ENCODE data around the gene PIK3IP1.

PIK3IP1 gene

DNA sequence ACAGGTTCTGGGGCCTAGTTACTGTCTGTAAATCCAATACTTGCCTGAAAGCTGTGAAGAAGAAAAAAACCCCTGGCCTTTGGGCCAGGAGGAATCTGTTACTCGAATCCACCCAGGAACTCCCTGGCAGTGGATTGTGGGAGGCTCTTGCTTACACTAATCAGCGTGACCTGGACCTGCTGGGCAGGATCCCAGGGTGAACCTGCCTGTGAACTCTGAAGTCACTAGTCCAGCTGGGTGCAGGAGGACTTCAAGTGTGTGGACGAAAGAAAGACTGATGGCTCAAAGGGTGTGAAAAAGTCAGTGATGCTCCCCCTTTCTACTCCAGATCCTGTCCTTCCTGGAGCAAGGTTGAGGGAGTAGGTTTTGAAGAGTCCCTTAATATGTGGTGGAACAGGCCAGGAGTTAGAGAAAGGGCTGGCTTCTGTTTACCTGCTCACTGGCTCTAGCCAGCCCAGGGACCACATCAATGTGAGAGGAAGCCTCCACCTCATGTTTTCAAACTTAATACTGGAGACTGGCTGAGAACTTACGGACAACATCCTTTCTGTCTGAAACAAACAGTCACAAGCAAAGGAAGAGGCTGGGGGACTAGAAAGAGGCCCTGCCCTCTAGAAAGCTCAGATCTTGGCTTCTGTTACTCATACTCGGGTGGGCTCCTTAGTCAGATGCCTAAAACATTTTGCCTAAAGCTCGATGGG is 13.5 kb downstream of the PIK3IP1 start:
- DNase-seq: peak in 3 of 5 donors; percentile 29 to 53 (median 39)

DNA sequence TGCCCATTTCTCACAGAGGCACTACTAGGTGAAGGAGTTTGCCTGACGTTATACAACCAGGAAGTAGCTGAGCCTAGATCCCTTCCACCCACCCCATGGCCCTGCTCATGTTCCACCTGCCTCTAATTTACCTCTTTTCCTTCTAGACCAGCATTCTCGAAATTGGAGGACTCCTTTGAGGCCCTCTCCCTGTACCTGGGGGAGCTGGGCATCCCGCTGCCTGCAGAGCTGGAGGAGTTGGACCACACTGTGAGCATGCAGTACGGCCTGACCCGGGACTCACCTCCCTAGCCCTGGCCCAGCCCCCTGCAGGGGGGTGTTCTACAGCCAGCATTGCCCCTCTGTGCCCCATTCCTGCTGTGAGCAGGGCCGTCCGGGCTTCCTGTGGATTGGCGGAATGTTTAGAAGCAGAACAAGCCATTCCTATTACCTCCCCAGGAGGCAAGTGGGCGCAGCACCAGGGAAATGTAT is 14.1 kb downstream of the PIK3IP1 start:
- DNase-seq: no peak

DNA sequence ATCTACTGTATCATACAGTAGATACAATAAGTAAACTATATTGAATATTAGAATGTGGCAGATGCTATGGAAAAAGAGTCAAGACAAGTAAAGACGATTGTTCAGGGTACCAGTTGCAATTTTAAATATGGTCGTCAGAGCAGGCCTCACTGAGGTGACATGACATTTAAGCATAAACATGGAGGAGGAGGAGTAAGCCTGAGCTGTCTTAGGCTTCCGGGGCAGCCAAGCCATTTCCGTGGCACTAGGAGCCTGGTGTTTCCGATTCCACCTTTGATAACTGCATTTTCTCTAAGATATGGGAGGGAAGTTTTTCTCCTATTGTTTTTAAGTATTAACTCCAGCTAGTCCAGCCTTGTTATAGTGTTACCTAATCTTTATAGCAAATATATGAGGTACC is 14.5 kb downstream of the PIK3IP1 start:
- no peak for DNase-seq

DNA sequence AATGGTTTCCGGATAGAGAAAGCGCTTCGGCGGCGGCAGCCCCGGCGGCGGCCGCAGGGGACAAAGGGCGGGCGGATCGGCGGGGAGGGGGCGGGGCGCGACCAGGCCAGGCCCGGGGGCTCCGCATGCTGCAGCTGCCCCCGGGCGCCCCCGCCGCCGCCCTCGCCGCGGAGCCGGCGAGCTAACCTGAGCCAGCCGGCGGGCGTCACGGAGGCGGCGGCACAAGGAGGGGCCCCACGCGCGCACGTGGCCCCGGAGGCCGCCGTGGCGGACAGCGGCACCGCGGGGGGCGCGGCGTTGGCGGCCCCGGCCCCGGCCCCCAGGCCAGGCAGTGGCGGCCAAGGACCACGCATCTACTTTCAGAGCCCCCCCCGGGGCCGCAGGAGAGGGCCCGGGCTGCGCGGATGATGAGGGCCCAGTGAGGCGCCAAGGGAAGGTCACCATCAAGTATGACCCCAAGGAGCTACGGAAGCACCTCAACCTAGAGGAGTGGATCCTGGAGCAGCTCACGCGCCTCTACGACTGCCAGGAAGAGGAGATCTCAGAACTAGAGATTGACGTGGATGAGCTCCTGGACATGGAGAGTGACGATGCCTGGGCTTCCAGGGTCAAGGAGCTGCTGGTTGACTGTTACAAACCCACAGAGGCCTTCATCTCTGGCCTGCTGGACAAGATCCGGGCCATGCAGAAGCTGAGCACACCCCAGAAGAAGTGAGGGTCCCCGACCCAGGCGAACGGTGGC is 15.7 kb downstream of the PIK3IP1 start:
- DNase-seq: no peak

DNA sequence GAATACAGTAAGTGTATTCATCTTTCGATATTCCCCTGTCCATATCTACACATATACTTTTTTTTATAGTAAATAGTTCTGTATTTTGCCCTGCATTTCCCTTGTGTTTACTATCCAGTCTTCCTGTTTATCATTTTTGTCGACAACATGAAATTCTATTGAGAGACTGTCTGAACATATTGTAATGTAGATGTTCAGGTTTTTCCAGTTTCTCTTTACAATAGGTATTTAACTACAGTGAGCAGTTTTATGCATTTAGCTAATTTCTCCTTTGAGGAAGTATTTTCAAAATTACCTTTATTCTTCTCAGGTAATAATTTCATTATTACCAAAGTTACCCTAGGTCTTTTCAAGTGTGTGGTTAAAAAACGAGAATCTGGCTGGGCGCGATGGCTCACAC is 16.7 kb downstream of the PIK3IP1 start:
- DNase-seq: no peak

DNA sequence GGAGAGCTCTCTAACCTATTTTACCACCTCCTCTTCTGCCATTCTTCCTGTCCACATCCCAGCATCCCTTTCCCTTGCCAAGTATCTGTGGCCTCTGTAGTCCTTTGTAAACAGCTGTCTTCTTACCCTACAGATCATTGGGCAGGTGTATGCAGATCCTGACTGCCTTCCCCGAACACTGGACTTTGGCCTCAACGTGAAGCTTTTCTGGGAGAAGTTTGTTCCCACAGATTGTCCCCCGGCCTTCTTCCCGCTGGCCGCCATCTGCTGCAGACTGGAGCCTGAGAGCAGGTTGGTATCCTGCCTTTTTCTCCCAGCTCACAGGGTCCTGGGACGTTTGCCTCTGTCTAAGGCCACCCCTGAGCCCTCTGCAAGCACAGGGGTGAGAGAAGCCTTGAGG is 17.3 kb downstream of the PIK3IP1 start:
- no peak for DNase-seq

DNA sequence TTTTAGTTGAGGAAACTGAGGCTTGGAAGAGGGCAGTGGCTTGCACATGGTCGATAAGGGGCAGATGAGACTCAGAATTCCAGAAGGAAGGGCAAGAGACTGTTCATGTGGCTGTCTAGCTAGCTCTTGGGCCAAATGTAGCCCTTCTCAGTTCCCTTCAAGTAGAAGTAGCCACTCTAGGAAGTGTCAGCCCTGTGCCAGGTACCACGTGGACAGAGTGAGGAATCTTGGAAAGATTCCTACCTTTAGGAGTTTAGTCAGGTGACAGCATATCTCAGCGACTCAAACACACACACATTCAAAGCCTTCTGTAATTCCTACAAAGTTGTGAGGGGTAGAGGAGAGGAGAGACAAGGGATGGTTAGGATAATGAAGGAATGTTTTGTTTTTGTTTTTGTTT is 18.3 kb downstream of the PIK3IP1 start:
- no peak for DNase-seq

DNA sequence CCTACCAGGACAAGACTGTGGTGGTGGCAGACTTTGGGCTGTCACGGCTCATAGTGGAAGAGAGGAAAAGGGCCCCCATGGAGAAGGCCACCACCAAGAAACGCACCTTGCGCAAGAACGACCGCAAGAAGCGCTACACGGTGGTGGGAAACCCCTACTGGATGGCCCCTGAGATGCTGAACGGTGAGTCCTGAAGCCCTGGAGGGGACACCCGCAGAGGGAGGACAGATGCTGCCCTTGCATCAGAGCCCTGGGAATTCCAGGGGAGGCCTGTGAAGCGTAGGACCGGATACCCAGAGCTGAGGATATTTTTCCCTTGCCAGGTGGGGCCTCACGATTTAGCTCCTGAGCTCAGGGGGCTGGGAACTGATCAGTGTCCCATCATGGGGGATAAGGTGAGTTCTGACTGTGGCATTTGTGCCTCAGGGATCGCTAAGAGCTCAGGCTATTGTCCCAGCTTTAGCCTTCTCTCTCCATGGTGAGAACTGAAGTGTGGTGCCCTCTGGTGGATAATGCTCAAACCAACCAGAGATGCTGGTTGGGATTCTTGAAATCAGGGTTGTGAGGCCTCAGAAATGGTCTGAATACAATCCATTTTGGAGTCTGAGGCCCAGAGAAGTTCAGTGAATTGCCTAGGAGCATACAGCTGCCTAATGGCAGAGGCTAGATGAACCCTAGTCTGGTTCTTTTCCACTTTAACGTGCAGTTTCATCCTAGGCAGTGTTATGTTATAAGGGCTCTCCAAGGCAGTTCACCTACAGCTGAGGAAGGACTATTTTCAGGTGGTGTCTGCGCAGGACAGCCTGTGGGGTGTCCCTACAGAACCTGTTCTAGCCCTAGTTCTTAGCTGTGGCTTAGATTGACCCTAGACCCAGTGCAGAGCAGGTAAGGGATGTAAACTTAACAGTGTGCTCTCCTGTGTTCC is 19.5 kb downstream of the PIK3IP1 start:
- peak in 2 of 5 donors; percentile 34 to 43 for DNase-seq

DNA sequence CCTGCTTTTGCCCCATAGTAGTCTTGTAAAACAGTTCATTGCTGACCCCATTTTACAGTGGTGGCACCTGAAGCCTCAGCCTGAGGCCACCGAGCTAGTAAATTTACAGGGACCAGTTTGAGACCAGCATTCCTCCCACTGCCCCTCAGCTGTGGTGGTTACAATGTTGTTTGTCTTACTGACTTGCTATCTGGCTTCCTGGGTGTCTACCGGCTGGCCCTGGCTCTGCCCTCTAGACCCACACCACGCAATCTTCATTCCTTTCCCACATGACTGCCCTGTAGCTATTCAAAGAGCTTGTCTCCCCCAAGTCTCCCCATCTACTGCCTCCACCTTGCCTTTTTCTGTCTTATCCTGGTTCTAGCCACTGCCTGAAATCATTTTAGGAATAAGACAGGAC is 20.8 kb downstream of the PIK3IP1 start:
- no peak for DNase-seq

DNA sequence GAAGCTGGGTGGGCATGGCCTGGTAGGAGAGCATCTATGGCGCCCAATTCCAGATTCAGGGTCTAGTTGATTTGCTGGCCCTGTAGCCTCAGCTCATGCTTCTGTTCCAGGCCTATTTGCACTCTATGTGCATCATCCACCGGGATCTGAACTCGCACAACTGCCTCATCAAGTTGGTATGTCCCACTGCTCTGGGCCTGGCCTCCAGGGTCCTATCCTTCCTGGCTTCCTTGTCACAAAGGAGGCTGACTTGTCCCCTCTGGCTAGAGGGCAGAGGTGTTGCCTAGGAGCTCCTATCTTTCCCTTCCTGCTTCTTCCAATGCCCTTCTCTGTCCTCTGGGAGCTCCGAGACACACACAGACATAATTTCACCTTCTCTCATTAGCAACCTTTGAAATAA is 21.3 kb downstream of the PIK3IP1 start:
- no peak for DNase-seq

DNA sequence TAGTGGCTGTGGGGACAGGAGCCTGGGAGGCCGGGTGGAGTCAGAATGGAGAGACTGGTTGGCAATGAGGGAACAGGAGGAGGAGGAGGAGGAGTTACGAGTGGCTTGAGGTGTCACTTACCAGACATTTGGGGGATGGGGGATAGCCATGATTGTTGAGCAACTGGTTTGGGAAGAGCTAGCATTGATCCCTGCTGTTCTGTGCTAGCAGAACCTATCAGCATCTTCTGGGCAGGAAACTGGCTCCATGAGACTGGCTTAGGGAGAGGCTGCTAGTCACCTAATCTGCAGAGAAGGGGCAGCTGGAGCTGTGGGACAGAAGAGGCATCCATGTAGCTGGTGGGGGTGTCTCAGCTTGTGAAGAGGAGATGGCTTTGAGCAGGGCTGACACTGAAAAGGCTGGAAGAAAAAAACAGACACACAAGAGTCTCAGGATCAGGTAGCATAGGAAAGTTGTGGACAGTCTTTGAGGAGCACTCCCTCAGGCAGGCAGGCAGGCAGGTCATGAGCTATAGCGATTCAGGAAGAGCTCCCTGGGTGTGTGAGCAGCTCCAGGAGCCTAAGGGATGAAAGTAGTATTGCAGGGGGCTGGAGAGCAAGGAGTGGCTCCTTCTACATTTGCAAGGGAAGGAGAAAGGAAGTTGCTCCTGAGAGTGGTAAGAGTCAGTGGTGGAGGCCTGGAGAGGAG is 22.3 kb downstream of the PIK3IP1 start:
- DNase-seq: no peak

DNA sequence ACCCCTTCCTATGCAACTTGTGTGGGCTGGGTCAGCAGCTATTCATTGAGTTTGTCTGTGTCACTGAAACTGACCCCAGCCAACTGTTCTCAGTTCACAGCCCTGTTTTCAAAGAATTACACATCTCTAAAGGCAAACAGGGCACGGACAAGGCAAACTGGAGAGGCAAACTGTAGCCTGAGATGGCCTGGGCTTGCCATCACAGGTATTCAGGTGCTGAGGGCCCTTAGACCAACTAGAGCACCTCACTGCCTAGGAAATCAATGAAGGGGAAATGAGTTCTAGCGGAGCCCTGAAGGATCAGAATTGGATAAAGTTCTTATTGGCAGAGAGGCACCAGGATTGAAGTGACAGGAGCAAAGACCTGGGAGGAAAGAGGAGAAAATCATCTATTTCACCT is 24.0 kb downstream of the PIK3IP1 start:
- DNase-seq: no peak

DNA sequence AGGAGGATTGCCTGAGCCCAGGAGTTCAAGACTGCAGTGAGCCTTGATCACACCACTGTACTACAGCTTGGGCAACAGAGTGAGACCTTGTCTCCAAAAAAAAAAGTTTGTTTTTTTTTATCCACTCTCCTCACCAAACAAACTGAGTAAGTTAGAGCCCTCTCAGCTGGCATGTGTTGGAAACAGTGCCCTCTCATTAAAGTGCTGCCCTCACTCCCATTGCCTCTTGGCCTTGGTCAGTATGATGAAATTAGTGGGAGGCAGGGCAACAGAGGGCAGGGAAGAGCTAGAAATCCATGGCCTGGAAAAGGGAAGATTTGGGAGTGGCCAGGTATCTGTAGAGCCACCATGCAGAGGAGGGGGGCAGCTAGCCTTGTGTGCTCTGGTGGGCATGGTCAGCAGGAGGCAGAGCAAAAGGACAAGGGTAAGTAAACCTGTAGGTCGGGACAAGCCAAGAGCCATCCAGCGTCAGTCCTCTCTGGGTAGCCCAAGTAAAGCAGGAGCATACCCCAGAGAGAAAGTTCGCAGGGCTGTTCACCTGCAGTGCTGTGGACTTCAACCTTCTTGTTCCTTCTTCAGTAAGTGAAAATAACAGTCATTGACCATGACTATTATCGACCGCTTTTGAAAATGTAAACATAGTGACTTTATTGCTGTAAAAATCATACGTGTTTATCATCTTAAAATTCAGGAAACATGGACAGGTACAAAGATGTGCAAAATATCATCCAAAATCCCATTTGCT is 28.2 kb downstream of the PIK3IP1 start:
- DNase-seq: no peak

DNA sequence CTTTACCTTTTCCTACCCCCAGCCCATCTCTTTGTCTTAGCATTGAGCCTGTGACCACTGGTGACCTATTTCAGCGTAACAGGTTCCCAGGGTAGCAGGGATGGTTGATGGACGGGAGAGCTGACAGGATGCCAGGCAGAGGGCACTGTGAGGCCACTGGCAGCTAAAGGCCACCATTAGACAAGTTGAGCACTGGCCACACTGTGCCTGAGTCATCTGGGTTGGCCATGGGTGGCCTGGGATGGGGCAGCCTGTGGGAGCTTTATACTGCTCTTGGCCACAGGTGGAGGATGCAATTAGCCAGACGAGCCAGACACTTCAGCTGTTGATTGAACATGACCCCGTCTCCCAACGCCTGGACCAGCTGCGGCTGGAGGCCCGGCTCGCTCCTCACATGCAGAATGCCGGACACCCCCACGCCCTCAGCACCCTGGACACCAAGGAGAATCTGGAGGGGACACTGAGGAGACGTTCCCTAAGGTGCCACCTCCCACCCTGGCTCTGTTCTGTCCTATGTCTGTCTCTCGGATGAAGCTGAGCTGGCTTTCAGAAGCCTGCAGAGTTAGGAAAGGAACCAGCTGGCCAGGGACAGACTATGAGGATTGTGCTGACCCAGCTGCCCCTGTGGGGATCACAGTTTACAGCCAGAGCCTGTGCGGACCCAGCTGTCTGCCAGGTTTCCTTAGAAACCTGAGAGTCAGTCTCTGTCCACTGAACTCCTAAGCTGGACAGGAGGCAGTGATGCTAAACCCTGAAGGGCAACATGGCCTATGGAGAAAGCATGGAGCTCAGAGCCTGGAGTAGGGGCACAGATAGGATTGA is 29.8 kb downstream of the PIK3IP1 start:
- DNase-seq: no peak

DNA sequence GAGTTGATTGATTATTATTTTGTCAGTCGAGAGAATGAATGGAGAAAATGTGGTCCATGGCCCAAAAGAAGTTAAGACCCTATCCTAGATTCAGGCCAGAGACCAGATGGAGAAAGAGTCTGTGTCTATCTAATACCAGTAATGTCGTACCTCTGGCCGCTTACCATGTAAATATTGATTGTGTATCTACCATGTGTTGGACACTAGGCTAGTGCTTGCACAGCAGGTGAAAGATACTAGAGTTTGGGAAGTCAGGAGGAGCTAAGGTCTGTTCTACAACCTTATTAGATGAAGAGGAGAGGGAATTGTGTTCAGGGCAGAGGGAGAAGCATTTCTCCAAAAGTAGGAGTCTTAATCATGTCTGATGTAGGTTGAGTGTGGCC is 31.8 kb downstream of the PIK3IP1 start:
- no peak for DNase-seq

DNA sequence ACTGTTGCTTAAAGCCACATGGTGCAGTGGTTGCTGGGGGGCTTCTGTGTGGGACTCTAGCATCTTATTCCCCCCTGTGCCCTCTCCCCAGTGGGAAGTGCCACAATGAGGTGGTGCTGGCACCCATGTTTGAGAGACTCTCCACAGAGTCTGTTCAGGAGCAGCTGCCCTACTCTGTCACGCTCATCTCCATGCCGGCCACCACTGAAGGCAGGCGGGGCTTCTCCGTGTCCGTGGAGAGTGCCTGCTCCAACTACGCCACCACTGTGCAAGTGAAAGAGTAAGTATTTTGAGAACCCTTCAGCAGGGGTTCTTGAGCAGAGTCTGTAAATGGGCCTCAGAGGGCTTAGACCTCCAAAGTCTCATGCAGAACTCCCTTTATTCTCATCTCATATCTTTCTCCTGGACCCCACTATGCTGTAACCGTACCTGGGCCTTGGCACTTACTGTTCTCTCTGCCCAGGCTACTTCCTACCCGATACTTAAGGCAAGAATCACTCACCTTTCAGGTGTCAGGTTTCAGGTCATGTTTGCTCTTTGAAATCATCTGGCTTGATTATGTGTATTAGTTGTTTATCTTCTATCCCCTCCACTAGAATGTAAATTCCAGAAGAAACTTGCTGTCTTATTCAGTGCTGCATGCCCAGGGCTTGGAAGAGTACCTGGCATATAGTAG is 32.4 kb downstream of the PIK3IP1 start:
- DNase-seq: no peak

DNA sequence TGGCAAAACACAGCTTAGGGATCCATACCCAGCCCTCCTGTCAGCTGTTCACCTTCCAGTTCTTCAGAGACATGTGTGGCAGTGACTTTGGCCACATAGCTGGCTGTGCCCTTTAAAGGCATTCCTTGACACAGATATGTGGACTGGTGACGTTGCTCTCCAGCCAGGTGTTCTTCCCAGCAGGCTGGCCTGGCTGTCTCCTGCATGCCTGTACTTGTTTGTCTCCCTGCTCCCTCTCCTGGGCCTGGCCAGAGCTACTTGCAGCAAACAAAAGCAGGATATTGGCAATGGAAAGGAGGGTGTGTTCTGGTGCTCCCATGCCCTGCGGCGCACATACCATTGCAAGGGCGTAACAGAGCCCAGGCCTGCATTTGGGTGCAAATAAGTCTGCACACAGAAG is 38.3 kb downstream of the PIK3IP1 start:
- DNase-seq: no peak

DNA sequence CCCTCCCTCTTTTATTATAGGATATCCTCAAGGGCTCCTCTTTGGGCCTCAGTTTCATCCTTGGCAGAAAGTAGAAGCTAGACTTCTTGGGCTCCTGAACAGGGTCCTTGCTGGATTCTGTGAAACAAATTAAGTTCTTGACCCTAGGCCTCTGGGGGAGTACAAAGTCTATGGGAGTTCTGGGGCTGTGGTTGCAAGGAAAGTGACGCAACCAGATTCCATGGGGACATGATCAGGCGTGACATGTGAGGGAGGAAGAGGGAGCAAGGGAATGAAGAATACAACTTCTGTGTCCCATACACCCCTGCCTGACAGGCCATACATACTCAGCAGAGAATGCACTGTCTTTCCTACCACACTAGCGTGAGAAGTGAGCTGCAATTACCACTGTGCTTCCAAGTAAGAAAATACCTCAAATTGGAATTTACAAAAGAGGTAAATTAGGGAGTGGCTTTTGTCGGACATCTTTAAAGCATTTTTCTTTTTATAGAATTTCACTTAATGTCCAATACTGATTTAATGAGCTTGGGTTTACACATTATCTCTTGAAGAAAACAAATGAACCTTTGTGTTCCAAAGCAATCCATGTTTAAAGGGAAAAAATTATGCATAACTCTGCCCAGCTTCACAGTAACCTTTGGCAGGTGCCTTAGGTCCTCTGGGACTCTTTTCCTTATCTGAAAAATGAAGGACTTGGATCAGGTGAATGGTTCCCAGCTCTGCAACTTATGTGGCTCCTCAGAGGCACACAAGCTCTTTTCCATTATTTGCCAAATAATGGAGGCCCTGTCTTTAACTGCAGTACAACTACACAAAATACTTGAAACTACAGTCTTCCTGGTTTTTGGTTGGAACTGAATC is 41.3 kb downstream of the PIK3IP1 start:
- no peak for DNase-seq

Measured in T-helper 1 cell (primary cell).